ENCODE data around the gene EIPR1. TPM values are rescaled to one million over a fixed set of nuclear protein-coding genes. Genes with fewer than 3 reads are reported as not detected.

Gene EIPR1
- polyA plus RNA-seq, 1 donor from 2014 or later, result 138 TPM

DNA sequence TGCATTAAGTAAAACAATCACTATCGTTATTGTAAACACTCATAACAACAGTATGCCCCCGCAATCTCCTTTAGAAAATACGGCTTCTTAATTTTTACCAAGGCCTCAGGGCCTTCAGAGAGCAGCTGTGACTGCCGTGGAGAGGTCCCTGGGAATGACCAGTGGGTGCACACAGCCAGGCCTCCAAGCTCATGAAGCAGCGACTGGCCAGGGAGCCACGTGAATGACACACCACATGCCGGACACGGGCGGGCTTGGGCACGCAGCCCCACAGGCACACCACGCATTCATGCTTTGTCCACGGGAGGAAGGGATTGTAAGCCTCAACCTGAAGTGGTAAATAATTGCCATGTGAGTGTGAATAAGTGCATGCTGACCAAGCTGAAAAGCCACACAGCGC lies 121.0 kb downstream of the EIPR1 start:
- H3K4me3 ChIP-seq (ENCODE audit: low read length), result peak overlapping the region; percentile 53
- H3K9me3 ChIP-seq (ENCODE audit: low read length), result no peaks in the 10 kb centered on the region

DNA sequence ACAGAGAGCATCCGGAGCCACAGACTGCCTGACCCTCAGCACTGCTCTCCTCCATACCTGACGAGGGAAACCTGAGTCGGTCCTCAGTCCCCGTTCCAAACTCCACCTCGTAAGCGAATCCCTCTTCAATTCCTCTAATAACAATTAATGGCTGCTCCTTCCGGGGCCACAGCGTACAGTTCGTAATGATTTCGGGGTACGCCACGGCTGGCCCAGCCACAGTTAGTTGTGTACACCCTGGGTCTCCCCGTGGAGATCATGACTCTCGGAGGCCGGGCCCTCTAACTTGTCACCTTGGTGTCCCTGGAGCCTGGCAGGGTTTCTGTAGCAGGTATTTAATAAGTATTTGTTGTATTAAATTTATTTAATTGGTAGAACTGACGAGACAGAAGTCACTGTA lies 121.5 kb downstream of the EIPR1 start:
- peaks cover 11% of the 10 kb centered on the region for H3F3A ChIP-seq (ENCODE audit: insufficient read depth, low read length, poor library complexity, severe bottlenecking)
- TF ChIP-seq RAD21 (conservative IDR thresholded peaks at IDR 0.05) (no peak), EP300 (conservative IDR thresholded peaks at IDR 0.05; ENCODE audit: poor library complexity, severe bottlenecking) (no peak), POLR2AphosphoS5 (IDR thresholded peaks at IDR 0.05) (no peak), SMC3 (conservative IDR thresholded peaks at IDR 0.05; ENCODE audit: poor library complexity) (no peak), TAF1 (IDR thresholded peaks at IDR 0.05; ENCODE audit: low read depth) (no peak), MXI1 (conservative IDR thresholded peaks at IDR 0.05; ENCODE audit: poor library complexity, severe bottlenecking) (no peak), EZH2 (IDR thresholded peaks at IDR 0.05; ENCODE audit: borderline replicate concordance, insufficient read depth, low read length, poor library complexity, severe bottlenecking) (no peak)
- TF ChIP-seq, protein P1, sequence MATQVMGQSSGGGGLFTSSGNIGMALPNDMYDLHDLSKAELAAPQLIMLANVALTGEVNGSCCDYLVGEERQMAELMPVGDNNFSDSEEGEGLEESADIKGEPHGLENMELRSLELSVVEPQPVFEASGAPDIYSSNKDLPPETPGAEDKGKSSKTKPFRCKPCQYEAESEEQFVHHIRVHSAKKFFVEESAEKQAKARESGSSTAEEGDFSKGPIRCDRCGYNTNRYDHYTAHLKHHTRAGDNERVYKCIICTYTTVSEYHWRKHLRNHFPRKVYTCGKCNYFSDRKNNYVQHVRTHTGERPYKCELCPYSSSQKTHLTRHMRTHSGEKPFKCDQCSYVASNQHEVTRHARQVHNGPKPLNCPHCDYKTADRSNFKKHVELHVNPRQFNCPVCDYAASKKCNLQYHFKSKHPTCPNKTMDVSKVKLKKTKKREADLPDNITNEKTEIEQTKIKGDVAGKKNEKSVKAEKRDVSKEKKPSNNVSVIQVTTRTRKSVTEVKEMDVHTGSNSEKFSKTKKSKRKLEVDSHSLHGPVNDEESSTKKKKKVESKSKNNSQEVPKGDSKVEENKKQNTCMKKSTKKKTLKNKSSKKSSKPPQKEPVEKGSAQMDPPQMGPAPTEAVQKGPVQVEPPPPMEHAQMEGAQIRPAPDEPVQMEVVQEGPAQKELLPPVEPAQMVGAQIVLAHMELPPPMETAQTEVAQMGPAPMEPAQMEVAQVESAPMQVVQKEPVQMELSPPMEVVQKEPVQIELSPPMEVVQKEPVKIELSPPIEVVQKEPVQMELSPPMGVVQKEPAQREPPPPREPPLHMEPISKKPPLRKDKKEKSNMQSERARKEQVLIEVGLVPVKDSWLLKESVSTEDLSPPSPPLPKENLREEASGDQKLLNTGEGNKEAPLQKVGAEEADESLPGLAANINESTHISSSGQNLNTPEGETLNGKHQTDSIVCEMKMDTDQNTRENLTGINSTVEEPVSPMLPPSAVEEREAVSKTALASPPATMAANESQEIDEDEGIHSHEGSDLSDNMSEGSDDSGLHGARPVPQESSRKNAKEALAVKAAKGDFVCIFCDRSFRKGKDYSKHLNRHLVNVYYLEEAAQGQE (IDR thresholded peaks at IDR 0.05; ENCODE audit: borderline replicate concordance), result no peak
- TF ChIP-seq, protein P2, sequence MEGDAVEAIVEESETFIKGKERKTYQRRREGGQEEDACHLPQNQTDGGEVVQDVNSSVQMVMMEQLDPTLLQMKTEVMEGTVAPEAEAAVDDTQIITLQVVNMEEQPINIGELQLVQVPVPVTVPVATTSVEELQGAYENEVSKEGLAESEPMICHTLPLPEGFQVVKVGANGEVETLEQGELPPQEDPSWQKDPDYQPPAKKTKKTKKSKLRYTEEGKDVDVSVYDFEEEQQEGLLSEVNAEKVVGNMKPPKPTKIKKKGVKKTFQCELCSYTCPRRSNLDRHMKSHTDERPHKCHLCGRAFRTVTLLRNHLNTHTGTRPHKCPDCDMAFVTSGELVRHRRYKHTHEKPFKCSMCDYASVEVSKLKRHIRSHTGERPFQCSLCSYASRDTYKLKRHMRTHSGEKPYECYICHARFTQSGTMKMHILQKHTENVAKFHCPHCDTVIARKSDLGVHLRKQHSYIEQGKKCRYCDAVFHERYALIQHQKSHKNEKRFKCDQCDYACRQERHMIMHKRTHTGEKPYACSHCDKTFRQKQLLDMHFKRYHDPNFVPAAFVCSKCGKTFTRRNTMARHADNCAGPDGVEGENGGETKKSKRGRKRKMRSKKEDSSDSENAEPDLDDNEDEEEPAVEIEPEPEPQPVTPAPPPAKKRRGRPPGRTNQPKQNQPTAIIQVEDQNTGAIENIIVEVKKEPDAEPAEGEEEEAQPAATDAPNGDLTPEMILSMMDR (IDR thresholded peaks at IDR 0.05; ENCODE audit: poor library complexity, severe bottlenecking), result no peak
- no peak overlapping the region for H3K4me2 ChIP-seq (ENCODE audit: low read length)
- no peaks in the 10 kb centered on the region for H3K9me3 ChIP-seq (ENCODE audit: low read length)
- H3K9me2 ChIP-seq (ENCODE audit: insufficient read depth, low read length), result no peaks in the 10 kb centered on the region
- no peaks in the 10 kb centered on the region for H3K27me3 ChIP-seq (ENCODE audit: insufficient read depth, low read depth, low read length)
- H3K36me3 ChIP-seq (ENCODE audit: insufficient read depth, low read length), result no peaks in the 10 kb centered on the region
- no peaks in the 10 kb centered on the region for H4K20me1 ChIP-seq (ENCODE audit: insufficient read depth)
- H3K9ac ChIP-seq (ENCODE audit: low read length), result peak overlapping the region; percentile 80
- no peaks in the 10 kb centered on the region for H3K79me2 ChIP-seq (replicated peaks; ENCODE audit: insufficient read depth, low read length)
- no peak overlapping the region for H2AFZ ChIP-seq (ENCODE audit: low read depth, low read length)
- peak overlapping the region; percentile 99 for H3K27ac ChIP-seq (ENCODE audit: low read length)
- peak overlapping the region; percentile 24 for H3K4me3 ChIP-seq (ENCODE audit: low read length)

More for the DNA sequence above, 121.0 kb downstream of the EIPR1 start:
- H3F3A ChIP-seq (ENCODE audit: insufficient read depth, low read length, poor library complexity, severe bottlenecking), result peaks cover 11% of the 10 kb centered on the region
- TF ChIP-seq MXI1 (conservative IDR thresholded peaks at IDR 0.05; ENCODE audit: poor library complexity, severe bottlenecking) (no peak), POLR2AphosphoS5 (IDR thresholded peaks at IDR 0.05) (no peak), RAD21 (conservative IDR thresholded peaks at IDR 0.05) (no peak), SMC3 (conservative IDR thresholded peaks at IDR 0.05; ENCODE audit: poor library complexity) (no peak), TAF1 (IDR thresholded peaks at IDR 0.05; ENCODE audit: low read depth) (no peak), EP300 (conservative IDR thresholded peaks at IDR 0.05; ENCODE audit: poor library complexity, severe bottlenecking) (no peak)
- TF ChIP-seq, protein P2 (IDR thresholded peaks at IDR 0.05; ENCODE audit: poor library complexity, severe bottlenecking), result no peak
- TF ChIP-seq, protein P1 (IDR thresholded peaks at IDR 0.05; ENCODE audit: borderline replicate concordance), result no peak
- no peaks in the 10 kb centered on the region for H3K9me2 ChIP-seq (ENCODE audit: insufficient read depth, low read length)
- H3K36me3 ChIP-seq (ENCODE audit: insufficient read depth, low read length), result no peaks in the 10 kb centered on the region
- H4K20me1 ChIP-seq (ENCODE audit: insufficient read depth), result no peaks in the 10 kb centered on the region
- peak overlapping the region; percentile 99 for H3K27ac ChIP-seq (ENCODE audit: low read length)
- H3K9ac ChIP-seq (ENCODE audit: low read length), result peak overlapping the region; percentile 80
- H2AFZ ChIP-seq (ENCODE audit: low read depth, low read length), result no peak overlapping the region
- H3K79me2 ChIP-seq (replicated peaks; ENCODE audit: insufficient read depth, low read length), result no peaks in the 10 kb centered on the region
- no peaks in the 10 kb centered on the region for H3K27me3 ChIP-seq (ENCODE audit: insufficient read depth, low read depth, low read length)
- peak overlapping the region; percentile 62 for H3K4me2 ChIP-seq (ENCODE audit: low read length)

All from neural cell (in vitro differentiated cells).